NCI-H2196 treated with DMSO at 0.1 percent for 48 hours (cell line): ENCODE data around the gene TRPC5OS.
A peak's percentile ranks its signal among the peaks of the same experiment; 100 is the strongest.

Source experiments
- DNase-seq: peaks from one replicate; lab custom pipeline; 2025; ENCODE audit not compliant: unreplicated experiment; lab: John Stamatoyannopoulos, UW

TRPC5OS gene

DNA sequence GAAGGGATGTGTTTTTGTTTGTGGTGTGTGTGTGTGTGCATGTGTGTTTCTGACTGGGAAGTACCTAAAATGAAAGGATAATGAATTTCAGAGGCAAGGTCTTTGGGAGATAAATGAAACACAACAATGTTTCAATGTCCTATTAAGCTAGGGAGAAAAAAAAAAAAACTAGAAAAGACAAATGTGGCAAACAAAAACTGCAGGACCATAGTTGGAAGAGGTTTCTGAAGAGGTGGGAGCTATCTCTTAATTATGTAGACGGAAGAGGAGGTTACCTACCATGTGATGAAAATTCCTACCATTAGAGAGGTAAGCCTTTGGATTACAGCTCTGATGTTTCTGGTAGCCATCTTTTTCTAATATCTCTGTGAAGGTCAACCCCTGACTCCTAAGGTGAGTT is at the start of gene TRPC5OS:
Gene TRPC5OS, plus strand, starts transcription at position 301 of the 400 bp plus-strand sequence. CDS start 25,669 bp downstream, outside the sequence.
- DNase-seq: no peak

DNA sequence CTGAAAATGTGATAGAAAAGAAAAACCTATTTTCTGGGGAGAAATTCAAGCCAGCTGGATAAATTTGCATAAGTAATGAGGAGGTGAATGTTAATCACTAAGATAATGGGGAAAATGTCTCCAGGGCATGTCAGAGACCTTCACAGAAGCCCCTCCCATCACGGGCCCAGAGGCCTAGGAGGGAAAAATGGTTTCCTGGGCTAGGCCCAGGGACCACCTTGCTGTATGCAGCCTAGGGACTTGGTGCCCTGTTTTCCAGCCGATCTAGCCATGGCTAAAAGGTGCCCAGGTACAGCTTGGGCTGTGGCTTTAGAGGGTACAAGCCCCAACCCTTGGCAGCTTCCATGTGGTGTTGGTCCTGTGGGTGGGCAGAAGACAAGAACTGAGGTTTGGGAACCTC is 46.6 kb upstream of the TRPC5OS start:
- no peak for DNase-seq

DNA sequence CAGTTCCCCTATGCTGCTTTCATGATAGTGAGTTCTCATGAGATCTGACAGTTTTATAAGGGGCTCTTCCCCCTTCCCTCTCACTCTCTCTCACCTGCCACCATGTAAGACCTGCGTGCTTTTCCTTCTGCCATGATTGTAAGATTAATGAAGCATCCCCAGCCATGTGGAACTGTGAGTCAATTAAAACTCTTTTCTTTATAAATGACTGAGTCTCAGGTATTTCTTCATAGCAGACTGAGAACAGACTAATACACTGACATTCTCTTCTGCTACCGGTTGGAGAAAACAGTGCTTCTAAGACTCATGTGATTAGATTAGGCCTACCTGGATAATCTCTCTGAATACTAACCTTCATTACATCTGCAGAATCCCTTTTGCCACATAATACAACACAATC is 45.4 kb upstream of the TRPC5OS start:
- DNase-seq: no peak

DNA sequence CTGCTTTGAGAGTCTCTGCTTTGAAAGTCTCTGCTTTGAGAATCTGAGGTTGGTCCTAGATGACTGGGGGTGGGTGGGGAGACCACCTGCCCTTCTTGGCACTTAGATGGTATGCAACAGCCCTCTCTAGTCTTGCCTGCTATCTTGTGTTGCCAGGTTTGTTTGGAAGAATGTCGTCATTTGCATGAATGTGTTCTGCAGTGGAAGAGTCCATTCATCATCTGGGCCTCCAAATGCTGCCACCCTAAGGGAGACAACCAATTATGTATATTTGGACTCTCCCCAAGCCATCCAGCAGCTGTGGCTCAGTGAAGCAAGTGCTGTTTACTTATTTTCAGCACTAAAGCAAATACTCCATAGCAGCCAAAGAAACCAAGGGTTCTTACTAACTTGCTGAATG is 44.6 kb upstream of the TRPC5OS start:
- peak; percentile 3 for DNase-seq

DNA sequence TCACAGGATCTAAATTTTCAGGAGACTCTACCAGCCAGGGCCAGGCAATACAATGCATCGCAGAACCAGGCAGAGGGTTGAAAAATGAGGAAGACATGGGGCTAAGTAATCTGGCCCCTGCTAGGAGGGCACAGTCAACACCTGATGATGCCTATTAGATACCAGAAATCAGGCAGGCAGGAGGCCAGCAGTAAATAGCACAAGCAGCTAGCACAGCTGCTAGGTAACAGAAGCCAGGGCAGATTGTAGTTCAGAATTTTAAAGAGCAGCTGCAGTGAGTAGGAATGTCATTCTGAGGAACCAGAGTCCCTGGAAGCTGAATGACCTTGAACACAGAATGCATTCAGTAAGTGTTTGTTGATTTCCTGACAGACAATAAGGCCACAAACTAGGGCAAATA is 38.8 kb upstream of the TRPC5OS start:
- DNase-seq: peak; percentile 15

DNA sequence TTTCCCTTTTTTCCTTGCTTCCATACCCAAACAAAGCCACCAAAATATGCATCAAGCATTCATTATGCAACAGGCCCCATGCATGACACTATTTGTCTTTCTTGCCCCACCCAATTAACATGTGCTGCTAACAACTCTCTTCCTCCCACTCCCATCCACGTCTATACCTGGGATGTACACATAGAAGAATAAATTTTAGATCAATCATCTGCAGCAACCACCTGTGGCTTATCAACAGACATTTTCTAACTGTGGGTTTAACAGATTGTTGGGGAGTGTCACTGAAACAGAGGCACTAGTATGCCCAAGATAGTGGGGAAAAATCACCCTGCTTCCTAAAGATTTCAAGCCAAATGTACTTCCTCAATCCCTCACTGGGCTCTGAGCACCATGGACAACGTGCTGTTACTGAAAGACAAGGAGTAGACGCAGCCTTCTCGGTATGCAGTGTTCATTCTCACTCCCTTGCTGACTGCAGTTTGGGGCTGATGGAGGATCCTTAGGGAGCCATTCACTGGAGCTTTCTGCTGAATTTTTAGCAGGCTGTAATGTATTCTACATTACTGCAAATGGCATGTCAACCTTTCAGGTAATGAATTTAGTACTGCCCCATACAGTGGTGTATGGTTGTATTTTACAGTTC is 28.4 kb upstream of the TRPC5OS start:
- no peak for DNase-seq

DNA sequence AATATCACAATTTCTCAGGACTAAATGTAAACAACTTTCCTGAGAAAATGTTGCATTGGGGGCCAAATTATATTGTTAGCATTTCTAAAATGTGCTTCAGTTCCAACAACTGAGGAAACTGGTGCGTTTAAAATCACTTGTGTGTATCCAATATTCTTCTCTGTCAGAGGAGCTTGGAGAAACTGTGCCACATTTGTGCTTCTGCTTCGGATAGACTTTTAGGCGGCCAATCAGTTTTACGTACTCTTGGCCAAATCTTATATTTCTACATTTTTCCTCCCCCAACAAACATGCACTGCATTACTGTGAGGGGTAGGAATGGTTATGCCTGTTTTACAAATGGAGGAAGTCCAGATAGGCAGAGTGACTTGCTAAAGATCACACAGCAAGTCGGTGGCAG is 27.4 kb upstream of the TRPC5OS start:
- DNase-seq: no peak

DNA sequence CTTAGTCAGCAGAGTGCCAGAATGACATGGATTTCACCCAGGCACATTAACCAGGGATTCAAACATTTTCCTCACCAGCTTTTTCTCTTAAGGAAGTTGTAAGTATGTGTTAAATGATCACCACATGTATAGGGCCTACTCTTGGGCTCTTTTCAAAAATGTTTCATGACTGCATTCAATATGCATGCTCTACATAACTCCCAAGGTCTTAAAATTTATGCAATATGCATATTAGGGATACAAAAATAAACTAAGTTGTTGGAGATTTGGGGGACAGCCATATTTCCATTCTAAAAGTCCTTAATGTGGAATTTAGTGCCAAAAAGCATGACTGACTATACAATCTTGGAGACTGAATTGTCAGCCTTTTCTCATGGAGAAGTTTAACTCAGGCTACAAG is 25.0 kb upstream of the TRPC5OS start:
- no peak for DNase-seq

DNA sequence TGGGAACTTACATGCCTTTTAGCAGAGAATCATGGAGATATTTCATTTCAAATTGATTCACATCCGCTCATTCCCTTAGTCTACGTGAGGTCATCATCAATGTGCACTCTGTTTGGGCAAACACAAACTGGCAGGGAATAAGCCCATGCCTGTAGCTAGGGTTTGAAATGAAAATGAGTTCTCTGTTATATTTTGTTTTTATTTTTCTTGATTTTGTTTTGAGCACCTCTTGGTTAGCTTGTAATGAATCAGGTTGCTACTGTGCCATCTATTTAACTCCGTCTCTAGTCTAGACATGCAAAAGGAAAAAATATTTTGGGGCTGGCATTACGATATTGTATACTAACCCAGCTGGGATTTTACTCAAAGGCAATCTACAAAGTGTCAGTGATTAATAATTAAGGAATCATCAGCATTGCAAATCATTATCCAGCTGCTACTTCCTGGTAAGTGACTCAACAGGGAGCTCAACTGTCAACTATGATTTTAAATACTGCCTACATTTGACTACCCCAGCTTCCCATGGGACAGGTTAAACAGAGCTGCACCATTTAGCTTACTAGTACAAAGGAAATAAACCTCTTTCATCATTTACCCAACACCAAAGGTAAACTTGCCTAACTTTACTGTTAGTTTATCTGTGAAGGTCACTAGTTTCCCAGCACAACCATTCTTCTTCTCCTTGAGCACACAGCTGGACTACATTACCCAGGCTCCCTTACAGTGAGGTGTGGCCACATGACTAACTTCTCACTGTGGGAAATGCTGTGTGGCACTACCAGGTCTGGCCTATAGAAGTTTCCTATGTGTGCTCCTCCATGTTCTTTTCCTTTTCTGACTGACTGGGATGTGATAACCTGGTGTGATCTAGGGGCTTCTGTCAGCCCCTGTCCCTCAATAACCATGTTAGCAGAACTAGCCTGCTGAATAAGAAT is 21.2 kb upstream of the TRPC5OS start:
- DNase-seq: no peak

DNA sequence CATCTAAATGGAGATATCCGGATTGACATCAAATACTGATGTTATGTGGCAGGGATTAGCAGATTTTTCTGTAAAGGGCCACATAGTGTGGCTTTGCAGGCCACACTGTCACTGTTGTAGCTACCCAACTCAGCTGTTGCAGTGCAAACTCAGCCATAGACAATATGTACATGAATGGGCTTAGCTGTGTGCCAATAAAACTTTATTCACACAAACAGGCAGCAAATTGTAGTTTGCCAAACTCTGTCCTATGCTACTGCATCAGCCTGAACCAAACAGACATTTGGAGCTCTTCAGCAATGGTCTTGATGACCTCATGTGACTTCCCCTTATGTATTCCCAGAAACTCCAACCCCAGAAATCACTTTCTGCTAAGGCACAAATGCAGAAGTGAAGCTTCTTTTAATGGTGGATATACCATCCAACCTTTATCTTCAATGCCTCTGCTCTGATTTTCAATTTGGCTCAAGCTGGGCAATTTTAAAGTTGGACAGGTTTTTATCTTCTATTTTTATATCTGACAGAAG is 18.4 kb upstream of the TRPC5OS start:
- DNase-seq: no peak

DNA sequence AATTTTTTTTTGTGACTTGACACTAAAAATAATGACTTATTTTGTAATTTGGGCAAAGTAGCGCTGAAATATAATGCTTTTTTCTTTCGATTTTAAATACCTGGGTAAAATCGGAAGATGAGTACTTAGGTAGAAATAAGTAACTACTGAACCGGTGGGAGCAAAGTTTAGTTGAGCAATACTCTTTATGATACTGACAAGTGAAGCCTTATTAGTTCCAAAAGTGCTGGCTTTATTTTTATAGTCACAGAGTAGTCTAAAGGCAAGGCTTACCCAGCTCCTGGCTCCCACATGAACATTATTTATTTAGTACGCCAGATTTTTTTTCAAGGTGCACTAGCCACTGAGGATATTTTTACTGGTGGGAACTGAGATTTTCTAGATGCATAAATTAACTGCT is 14.4 kb upstream of the TRPC5OS start:
- no peak for DNase-seq

DNA sequence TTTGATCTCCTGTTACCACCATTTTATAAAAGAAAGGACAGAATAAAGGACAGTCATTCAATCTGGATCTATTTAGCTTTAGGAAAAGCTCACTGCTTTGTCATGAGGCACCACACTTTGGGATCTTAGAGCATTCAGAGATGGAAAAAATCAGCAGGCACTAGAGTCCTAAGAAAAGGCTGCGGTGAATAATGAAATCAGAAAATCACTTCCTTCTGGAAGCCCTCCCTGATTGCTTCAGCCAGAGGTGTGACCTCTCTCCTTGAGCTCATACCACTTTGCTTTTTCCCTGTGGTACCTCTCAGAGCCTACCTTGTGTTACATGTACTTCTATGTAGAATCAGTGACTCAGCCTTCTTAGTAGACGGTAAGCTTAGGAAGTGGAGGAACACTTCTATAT is 8.7 kb upstream of the TRPC5OS start:
- no peak for DNase-seq

DNA sequence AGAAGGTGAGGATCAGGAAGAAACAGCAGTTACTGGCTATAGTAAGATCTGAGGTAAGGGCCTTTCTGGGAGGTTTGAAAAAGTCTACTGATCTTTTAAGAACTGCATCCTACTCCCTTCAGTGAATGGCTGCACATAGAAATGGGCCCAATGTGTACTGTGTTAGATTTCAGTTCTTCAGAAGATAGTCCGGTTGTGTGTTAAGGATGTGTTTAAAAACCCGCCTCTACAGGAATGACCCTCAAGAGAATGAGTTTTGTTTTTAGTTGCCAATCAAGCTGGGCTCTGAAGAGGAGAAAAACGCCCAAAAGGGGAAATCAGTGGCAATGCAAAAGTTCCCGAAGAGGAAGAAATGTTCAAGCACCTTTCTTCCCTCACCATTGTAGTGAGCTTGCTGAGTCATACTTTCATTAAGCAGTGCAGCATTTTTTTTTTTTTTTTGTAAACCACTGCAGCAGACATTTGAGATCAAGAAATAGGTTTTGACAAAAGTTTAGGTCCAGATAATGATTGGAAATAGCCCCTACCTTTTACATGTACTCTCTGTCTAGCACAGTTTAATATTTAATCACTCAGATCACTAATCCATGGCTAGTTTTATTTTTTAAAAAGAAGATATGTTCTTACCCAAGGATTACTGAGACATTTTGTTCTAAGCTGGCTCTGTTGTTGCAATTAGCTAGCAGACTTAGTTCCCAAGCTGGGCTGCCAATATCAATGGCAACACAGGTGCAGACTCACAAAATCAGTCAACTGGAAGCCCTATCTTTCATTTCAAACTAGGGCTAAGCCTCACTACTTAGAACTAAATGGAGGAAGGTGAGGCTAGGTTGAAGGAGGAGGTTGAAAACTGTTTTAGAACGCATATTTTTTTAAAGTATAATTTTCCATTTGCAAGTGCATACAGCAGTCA is 7.0 kb upstream of the TRPC5OS start:
- no peak for DNase-seq

DNA sequence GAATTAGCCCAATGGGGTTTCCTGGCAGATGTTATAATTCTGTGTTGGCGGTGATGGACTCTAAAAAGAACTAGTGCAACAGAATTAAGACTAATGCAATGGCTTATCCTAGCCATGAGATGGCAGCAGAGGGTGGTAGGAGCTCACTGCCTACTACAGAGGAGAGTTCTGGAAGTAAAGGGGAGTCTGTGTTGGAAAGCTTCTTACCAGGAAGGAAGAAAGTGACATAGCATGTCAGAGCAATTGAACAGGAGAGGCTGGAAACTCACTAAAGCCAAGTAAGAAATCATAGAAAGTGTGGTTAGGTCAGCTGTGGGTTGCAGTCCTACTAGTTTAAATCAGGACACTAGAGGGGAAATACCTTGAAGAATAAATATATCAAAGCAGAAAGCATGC is 6.3 kb upstream of the TRPC5OS start:
- DNase-seq: no peak

DNA sequence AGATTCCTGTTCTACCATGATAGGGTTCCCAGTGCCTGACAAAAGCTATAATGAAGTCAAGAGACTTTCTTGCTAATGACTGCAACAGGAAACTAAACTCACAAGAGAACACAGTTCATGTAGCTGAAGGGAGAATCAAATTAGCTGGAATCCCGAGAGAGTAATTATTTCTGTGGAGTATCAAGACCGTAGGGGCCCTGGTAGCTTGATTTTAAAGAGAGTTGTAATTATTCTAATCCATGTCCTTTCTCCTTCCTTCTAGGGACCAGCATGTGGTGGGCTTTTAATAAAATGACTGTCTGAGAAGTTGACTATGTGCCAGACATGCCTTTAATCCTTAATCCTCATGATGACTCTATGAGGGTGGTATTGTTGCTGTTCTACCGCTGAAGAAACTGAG is 1.7 kb upstream of the TRPC5OS start:
- no peak for DNase-seq

DNA sequence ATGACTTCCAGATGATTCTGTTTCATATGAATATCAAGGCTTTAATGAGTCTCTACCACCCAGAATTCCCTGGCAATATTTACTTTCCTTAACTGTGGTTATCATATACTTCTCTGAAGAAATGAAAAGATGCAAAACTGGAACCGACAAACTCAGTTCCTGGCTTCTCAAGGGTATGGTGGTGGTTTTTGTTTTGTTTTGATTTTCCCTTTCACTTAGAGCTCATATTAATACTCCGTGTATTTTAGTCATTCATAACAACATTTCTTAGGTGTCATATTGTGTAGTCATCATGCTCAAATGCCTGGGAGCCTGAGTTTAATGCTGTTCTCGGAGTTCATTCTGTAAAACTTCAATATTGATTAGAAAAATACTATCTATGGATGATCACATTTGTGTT is 665 bp downstream of the TRPC5OS start:
- no peak for DNase-seq

DNA sequence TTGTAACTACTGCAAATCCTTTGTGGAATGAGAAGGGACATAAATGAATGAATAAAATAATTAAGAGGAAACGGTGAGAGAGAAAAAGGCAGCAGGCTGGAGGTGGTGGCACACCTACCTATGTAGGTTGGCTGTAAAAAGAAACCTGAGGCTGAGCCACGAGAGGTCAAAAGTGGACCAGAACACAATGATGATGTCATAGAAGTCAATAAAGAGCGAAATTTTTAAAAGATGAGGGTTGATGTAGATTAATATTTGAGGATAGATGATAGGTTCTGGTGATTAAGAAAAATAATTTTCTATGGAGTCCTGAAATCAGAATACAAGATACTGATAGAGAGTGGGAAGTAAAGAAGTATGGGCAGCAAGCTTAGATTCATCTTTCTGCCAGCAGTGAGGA is 1.7 kb downstream of the TRPC5OS start:
- no peak for DNase-seq

DNA sequence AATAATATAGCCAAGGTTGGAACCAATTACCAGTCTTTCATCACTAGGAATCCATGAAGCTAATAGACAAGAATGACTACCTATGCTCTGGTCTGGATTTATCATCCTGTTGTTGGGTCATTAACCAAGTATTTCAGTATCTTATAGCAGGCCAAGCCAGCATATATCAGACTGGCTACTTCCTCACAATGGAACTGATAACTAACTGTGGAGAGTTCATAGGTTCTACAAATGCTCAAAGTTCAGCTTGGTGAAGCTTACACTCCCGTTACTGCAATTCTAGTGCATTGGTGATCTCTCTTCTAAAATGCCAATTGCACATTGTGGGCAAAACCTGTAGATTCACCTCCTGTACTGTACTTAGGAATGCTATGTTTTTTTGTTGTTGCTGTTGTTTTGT is 4.8 kb downstream of the TRPC5OS start:
- DNase-seq: no peak

DNA sequence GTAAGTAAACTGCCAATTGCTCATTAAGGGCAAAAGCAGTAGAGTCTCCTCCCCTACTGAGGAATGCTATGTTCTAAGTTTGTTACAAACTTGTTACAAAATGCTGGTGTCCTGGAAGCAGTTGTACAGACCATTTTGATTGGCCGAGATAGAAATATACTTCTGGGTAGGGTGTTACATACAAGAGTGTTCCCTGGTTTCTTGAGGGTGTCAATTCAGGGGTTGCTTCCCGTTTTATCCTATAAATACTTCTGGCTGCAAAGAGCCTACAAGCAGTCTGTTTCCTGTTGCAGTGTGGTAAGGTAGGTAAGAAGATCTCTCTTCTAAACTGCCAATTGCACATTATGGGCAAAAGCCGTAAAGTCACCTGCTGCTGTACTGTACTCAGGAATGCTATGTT is 5.7 kb downstream of the TRPC5OS start:
- DNase-seq: no peak

DNA sequence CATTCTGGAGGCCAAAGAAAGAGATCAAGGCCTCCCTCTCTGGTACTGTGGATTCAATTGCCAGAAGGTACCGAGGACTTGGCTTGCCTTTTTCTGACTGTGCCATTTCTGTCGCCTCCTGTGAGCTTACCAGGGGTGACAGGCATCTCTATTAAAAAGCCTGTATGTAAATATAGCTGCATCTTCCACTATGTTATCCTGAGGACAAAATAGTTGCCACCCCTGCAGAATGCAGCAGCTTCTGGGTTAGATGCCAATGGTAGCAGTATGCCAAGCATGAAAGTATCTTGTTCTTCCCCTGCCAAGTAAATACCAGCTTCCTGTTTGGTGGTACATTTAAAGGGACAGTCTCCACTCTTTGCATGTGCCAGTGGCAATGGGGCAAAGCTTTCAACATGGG is 10.7 kb downstream of the TRPC5OS start:
- no peak for DNase-seq

DNA sequence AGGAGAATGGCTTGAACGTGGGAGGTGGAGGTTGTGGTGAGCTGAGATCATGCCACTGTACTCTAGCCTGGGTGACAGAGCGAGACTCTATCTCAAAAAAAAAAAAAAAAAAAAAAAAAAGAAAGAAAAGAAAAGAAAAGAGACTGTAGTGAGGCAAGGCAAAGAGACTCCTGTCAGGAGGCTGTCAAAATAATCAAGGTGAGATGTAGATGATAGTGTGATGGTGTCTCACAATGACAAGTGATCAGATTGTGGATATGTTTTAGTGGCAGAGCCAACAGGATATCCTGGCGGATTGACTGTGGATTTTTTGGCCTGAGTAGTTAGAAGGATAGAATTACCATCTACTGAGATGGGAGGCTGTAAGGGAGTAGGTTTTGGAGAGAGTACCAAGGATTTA is 12.6 kb downstream of the TRPC5OS start:
- no peak for DNase-seq
